Nucleus accumbens (tissue), 56 donors: ENCODE measurements around the gene REST.
A peak's percentile ranks its signal among the peaks of the same experiment; 100 is the strongest.
"Not testable (repeated sequence)": the region's sequence is repeated elsewhere in the genome, so short reads cannot be mapped to it uniquely, and the experiment has no call there.

ENCODE experiments used
- DNase-seq, 56 donors: peaks; one replicate each; lab custom pipeline; 2025; lab: John Stamatoyannopoulos, UW

The REST gene

GRCh38 chr4:56908206-56909085, 746 bp downstream of the REST start:
- peak in 46 of 56 donors; percentile 11 to 72 (median 48) for DNase-seq

GRCh38 chr4:56909086-56909894, 1.6 kb downstream of the REST start:
- DNase-seq = peak in 45 of 56 donors; percentile 4 to 70 (median 46)

GRCh38 chr4:56910172-56910967, 2.7 kb downstream of the REST start:
- DNase-seq = no peak

GRCh38 chr4:56914336-56914735, 6.6 kb downstream of the REST start:
- no peak for DNase-seq

- DNase-seq = not testable (repeated sequence)
Observed at GRCh38 chr4:56914977-56915376, 7.3 kb downstream of the REST start.

- DNase-seq = no peak
Observed at GRCh38 chr4:56927196-56927595, 19.5 kb downstream of the REST start.

- DNase-seq = no peak
Observed at GRCh38 chr4:56930638-56931037, 22.9 kb downstream of the REST start.

GRCh38 chr4:56931924-56932323, 24.2 kb downstream of the REST start:
- DNase-seq = no peak

- no peak for DNase-seq
Observed at GRCh38 chr4:56937262-56937661, 29.6 kb downstream of the REST start.

- not testable (repeated sequence) for DNase-seq
Observed at GRCh38 chr4:56939826-56940225, 32.1 kb downstream of the REST start.

- no peak for DNase-seq
Observed at GRCh38 chr4:56940403-56940802, 32.7 kb downstream of the REST start.

GRCh38 chr4:56940971-56941370, 33.3 kb downstream of the REST start:
- DNase-seq = no peak

GRCh38 chr4:56941403-56941802, 33.7 kb downstream of the REST start:
- DNase-seq = no peak

- peak in 27 of 56 donors; percentile 3 to 42 (median 13) for DNase-seq
Observed at GRCh38 chr4:56953680-56954520, 46.2 kb downstream of the REST start.

GRCh38 chr4:56958111-56958517, 50.4 kb downstream of the REST start:
- DNase-seq = peak in 51 of 56 donors; percentile 2 to 81 (median 43)

- DNase-seq = no peak
Observed at GRCh38 chr4:56959100-56959499, 51.4 kb downstream of the REST start.

- DNase-seq = no peak
Observed at GRCh38 chr4:56961107-56961500, 53.4 kb downstream of the REST start.

- no peak for DNase-seq
Observed at GRCh38 chr4:56971383-56971782, 63.7 kb downstream of the REST start.

- no peak for DNase-seq
Observed at GRCh38 chr4:56972389-56972788, 64.7 kb downstream of the REST start.

GRCh38 chr4:56972809-56973208, 65.1 kb downstream of the REST start:
- no peak for DNase-seq
